ENCODE results near the gene PIAS1.
A peak's percentile ranks its signal among the peaks of the same experiment; 100 is the strongest.
"Not testable (repeated sequence)": the region's sequence is repeated elsewhere in the genome, so short reads cannot be mapped to it uniquely, and the experiment has no call there.

The PIAS1 gene

GRCh38 chr15:68187559-68187958 lies 133.4 kb downstream of the PIAS1 start:
- DNase-seq = peak; percentile 46 to 88

DNA sequence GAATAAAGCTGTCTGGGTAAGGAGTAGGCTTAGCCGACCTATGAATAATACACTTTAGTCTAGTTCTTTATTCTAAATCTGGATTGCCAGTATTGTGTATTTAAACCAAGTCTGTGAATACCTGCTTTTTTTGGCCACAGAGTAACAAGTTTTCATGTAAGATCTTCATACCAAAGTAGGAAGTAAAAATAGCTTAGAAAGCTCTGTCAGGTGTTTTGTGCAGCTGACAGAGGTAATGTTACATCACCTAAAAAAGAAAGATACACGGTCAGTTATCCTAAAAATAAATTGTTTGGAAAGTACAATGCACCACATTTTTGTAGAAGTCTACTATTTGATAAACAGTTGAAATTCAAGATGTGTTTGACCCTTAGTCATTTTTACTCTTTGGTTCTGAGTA lies 134.5 kb downstream of the PIAS1 start:
- no peak for DNase-seq

DNA sequence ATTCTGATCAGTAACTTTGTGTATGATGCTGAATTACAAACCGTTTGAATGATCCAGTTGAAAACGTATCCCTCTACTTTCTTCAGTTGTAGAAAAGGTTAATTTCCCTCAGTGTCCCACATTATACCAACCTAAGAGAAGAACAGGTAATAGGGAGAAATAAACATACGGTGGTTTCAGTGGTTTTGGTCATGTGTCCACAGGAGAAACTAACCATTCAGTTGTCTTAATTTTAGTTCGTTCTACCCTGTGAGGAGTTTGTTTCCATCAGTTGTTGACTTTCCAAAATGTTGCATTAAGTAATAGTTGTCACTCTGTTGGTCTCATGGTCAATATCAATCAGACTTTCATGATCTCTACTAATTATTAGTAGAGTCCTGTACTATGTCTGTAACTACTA lies 135.9 kb downstream of the PIAS1 start:
- no peak for DNase-seq

- DNase-seq = no peak
Measured at GRCh38 chr15:68191555-68191954, 137.4 kb downstream of the PIAS1 start.

GRCh38 chr15:68192117-68192516 lies 138.0 kb downstream of the PIAS1 start:
- no peak for DNase-seq

DNA sequence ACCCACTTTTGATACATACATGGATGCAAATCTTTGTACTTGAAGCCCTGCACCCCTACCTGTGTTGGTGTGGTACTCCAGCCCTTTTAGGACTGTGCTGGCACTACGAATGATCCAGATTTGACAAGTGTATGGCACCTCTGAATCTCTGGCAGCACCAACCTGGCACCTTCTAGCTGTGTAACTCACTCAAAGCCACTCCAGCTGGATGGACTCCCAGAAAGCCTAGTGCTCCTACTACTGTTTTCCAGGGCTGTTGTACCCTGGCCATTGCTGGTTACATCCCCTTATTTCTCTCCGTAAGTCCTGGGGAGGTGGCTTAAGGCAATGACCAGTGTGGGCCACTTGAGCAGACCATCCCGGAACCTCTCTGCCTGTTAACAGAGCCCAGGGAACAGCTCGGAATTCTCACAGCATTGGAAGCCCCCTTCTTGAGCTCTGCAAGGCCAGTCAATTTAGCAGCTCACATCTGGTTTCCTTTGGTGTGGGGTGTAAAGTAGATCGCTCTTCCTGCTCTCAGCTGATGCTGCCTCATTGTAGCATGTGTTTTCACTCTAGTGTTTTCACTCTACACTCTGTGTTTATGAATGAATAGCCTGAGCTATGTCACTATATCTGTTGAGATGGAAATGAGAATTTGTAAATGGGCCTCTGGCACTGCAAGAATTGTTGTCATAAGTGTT lies 138.8 kb downstream of the PIAS1 start:
- no peak for DNase-seq

DNA sequence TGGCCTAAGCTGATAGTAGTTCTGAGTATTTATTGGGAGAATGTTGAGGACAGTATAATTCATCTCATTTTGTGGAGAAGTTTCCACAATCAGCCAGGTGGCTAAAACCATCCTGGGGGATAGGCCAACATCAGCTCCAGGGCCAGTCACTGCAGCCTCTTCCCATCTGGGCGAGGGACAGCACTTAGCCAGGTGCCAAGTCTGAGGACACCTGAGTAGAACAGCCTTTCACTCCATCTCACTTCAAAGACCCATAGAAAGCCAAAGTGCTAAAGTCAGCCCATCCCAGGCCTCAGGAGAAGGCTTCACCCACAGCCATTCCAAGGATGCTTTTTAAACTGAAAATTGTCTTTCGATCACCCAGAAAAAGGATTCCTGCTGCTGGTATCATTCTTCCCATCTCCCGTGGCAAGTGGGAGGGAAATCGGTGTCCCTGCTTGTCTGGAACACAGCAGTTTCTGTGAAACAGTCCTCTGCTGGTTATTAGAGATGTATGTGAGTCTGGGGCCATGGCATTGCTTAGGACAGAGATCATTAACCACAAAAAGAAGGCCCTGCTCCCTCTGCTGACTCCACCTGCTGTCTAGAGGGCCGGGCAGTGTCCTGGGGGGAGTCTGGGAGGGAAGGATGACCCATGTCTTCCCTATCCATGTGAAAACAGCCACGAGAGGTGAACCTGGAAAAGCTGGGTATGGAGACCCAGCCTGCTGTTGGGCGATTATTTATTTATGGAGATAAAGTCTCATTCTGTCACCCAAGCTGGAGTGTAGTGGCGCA lies 141.4 kb downstream of the PIAS1 start:
- DNase-seq = no peak

DNA sequence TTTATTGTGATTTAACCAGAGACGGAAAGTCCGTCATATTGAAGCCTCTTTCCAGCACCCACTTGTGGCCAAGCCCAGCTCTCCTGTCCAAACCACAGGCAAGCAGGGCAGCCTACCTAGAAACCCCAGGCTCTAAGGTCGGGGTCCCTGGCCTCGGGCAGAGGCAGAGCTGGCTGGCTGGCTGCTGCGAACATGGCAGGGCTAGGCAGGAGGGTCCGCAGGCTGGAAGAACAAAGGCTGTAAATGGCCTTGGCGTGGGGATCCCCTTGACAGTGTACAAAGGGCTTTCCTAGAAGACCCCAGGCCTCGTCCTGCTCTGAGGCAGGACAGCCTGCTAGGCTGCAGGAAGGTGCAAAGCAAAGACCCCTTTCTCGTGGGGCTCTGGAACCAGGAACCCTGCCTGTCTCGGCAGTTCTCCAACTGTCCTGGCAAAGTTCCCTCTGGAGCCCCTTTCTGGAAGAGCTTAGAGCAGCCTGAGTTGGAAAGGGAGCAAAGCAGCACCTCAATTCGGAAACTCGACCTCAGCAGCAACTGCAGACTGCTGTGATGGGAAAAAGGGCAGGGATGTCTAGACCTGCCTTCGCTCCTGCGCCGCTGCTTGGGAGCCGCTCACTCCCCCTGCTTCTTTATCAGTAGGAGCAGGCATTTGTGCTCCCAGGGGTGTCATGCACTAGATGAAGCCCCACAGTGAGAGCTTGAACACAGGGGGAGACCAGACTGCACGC lies 142.5 kb downstream of the PIAS1 start:
- DNase-seq = no peak

GRCh38 chr15:68197170-68197492 lies 143.0 kb downstream of the PIAS1 start:
- DNase-seq = no peak

- no peak for DNase-seq
Measured at GRCh38 chr15:68197661-68198437, 143.7 kb downstream of the PIAS1 start.

GRCh38 chr15:68199340-68199739 lies 145.2 kb downstream of the PIAS1 start:
- no peak for DNase-seq

- DNase-seq = no peak
Measured at GRCh38 chr15:68200016-68200861, 146.1 kb downstream of the PIAS1 start.

- no peak for DNase-seq
Measured at GRCh38 chr15:68201153-68201878, 147.2 kb downstream of the PIAS1 start.

DNA sequence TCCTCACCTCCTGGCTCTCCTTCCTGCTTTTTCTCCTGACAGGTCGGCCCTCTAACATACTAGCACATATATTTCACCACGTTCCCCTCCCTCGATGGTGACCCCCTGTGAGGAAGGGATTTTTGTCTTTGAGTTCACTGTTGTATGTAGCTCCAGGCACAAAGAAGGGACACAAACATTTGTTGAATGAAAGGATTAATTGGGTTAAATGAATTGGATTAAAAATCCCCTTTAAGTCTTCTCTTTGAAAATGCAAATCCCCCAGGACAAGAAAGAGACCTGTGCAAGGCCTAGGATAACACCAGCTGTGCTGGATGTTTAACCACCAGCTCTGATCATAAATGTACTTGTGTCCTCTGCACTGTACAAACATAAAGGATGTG lies 147.8 kb downstream of the PIAS1 start:
- DNase-seq = no peak

GRCh38 chr15:68202994-68203393 lies 148.9 kb downstream of the PIAS1 start:
- not testable (repeated sequence) for DNase-seq

DNA sequence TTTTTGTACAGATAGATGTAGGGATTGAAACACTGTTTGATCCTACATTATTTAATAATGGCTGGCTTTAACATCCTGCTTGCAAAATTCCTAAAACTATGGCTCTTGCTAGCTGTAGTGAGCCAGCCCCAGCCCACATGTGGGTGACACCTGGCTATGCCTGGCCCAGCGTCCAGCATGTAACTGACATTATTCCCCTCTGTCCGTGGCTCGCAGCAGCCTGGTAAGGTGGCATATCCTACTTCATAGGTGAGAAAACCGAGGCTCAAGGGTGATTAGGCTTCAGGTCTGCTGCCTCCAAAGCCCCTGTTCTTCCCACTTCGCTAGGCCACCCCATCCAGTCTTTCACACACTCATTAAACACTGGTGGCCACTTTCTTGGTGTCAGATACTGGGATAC lies 149.4 kb downstream of the PIAS1 start:
- DNase-seq = no peak

DNA sequence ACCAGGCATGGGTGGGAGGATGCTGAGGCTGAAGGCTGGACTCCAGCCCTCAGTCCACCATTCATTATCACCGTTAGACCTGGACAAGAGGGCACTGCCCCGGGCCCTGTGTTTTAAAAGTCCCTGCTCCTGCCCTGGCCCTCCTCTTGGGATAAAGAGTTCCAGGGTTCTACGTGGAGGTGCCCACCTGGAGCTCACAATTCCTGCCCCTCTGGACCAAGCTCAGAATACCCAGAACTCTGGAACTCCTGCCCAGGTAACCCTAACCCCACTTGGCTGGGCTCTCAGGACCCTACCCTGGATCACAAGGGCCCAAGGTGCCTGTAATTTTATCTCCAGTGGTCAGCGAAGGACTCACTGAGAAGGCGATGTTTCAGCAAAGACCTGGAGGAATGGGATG lies 149.8 kb downstream of the PIAS1 start:
- no peak for DNase-seq

DNA sequence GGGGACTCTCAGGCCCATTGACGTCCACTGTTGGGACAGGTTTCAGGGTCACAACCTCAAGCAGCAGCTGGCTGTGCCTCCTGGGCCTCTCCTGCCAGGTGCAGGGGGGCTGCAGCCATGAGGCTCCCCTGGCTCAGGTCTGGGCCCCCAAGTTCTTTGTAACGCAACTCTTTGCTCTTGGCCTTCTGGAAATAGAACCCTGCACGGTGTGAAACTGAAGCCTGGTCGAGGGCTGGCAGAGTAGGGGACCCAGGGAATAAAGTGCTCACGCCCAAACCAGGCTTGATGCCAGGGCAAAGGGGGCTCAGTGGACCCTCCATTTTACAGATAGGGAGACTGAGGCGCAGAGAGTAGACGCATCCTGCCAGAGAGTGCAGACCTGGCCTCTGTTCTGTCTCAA lies 150.2 kb downstream of the PIAS1 start:
- no peak for DNase-seq

DNA sequence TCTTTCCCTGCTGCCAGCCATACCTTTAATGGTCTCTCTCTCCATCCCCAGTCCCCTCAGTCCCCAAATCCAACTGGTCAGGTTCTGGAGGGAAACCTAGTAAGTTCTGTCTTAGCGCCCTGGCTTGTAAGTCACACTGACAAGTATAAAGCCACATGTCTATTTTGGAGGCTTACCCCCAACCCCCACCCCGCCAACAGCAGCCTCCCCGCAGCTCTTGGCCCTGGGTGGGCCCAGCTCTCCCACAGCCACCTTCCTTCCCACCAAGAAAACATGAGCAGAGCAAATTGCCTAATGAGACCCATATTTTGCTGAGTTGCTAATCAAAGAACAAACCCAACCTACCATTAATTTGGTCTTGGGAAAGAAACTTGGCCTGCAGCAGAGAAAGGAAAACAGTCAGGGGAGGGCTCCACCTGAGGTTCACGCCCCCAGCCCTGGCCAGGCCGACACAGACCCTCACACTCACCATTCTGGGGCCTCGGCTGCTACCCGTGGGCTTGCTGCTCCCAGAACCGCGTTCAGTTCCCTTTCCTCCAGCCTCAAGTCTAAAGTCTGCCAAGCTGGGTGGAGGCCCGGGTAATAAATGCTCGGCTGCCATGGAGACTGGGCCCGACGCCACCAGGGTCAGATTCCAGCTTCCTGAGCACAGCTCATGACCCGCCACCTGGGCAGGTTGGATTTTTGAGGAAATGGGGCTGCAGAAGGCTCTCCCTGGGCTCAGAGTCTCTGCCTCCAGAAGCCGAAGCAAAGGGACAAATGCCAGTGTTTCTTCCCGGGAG lies 150.9 kb downstream of the PIAS1 start, which contains the start of gene CALML4:
CALML4 (minus strand) TSS at position 557 of the 782 bp plus-strand sequence; CDS start at position 472, 85 bp downstream.
- DNase-seq = peak in 1 of 2 experiments; percentile 47

- no peak for DNase-seq
Measured at GRCh38 chr15:68205558-68205944, 151.4 kb downstream of the PIAS1 start.
